ENCODE data around the gene DUOX2. TPM values are rescaled to one million over a fixed set of nuclear protein-coding genes. Genes with fewer than 3 reads are reported as not detected.
"Not testable (repeated sequence)": the region's sequence is repeated elsewhere in the genome, so short reads cannot be mapped to it uniquely, and the experiment has no call there.

The DUOX2 gene
- total RNA-seq, 1 donor from 2014 or later: 2.3 TPM

DNA sequence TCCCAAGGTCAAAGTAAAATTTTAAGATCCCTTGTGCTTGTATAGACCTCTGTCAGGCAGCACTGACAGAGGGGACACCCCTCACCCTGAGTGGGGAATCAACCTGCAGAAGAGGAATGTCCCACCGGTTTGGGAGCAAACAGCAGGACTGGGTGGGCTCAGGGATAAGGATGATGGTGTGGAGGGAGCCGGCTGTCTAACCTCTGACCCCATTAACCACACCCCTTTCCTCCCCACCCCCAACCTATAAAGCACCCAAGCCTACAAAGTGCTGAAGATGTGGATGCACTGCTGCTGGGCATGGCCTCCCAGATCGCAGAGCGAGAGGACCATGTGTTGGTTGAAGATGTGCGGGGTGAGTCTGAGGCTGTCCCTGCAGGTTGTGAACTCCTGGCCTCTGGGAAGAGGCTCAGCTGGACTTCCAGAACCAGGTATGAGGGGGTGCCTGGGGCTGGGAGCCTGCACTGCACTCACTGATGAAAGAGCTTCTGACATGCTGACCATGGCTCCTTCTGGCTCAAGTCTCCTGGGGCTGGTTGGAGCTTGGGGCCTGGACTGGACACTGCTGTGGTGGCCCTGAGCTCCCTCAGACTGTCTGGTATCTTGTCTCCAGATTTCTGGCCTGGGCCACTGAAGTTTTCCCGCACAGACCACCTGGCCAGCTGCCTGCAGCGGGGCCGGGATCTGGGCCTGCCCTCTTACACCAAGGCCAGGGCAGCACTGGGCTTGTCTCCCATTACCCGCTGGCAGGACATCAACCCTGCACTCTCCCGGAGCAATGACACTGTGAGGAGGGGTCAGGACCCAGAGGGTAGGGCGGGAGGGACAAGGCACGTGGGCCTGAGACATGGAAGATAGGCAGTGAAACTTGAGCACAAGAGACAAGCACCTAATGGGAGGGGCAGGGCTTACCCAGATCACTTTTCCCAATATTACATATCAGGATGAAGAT is 25.1 kb upstream of the DUOX2 start:
- H3K36me3 Mint-ChIP-seq: no peaks in the 10 kb centered on the region
- no peak for TF ChIP-seq CTCF (IDR thresholded peaks at IDR 0.05; ENCODE audit: unreplicated experiment)
- H3K27ac Mint-ChIP-seq: no peak overlapping the region
- H3K4me3 Mint-ChIP-seq: no peak overlapping the region
- H3K9me3 Mint-ChIP-seq: no peaks in the 10 kb centered on the region
- H3K4me1 Mint-ChIP-seq: peaks cover 9% of the 10 kb centered on the region
- no peak for DNase-seq (ENCODE audit: low spot score in 2 of 2, unreplicated experiment in 2 of 2)
- peaks cover 25% of the 10 kb centered on the region for H3K27me3 Mint-ChIP-seq (ENCODE audit: low read depth)

DNA sequence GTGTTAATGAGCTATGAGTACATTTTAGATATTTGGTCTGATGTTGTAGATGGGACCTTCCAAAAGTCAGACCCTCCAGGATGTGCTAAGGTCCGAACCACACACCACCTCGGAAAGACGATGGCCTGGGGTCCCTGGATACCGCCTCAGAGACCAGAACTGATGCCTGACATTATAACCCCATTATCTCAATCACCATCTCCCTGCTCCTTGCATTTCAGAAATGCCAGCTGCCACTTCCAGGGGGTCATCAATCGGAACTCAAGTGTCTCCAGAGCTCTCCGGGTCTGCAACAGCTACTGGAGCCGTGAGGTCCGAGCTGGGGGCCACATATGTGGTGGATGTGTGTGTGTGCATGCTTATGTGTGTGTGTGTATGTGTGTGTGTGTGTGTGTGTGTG is 23.7 kb upstream of the DUOX2 start:
- peaks cover 14% of the 10 kb centered on the region for H3K4me1 Mint-ChIP-seq
- TF ChIP-seq CTCF (IDR thresholded peaks at IDR 0.05; ENCODE audit: unreplicated experiment): no peak
- no peak for DNase-seq (ENCODE audit: low spot score in 2 of 2, unreplicated experiment in 2 of 2)
- H3K4me3 Mint-ChIP-seq: no peak overlapping the region
- peaks cover 39% of the 10 kb centered on the region for H3K27me3 Mint-ChIP-seq (ENCODE audit: low read depth)
- no peaks in the 10 kb centered on the region for H3K36me3 Mint-ChIP-seq
- no peak overlapping the region for H3K27ac Mint-ChIP-seq
- H3K9me3 Mint-ChIP-seq: no peaks in the 10 kb centered on the region

- peaks cover 14% of the 10 kb centered on the region for H3K4me1 Mint-ChIP-seq
- DNase-seq (ENCODE audit: low spot score in 2 of 2, unreplicated experiment in 2 of 2): no peak
- no peaks in the 10 kb centered on the region for H3K9me3 Mint-ChIP-seq
- peaks cover 52% of the 10 kb centered on the region for H3K27me3 Mint-ChIP-seq (ENCODE audit: low read depth)
- H3K36me3 Mint-ChIP-seq: no peaks in the 10 kb centered on the region
- no peak for TF ChIP-seq CTCF (IDR thresholded peaks at IDR 0.05; ENCODE audit: unreplicated experiment)
- H3K27ac Mint-ChIP-seq: no peak overlapping the region
- H3K4me3 Mint-ChIP-seq: no peak overlapping the region
Observed at GRCh38 chr15:45136378-45136764, 22.4 kb upstream of the DUOX2 start.

DNA sequence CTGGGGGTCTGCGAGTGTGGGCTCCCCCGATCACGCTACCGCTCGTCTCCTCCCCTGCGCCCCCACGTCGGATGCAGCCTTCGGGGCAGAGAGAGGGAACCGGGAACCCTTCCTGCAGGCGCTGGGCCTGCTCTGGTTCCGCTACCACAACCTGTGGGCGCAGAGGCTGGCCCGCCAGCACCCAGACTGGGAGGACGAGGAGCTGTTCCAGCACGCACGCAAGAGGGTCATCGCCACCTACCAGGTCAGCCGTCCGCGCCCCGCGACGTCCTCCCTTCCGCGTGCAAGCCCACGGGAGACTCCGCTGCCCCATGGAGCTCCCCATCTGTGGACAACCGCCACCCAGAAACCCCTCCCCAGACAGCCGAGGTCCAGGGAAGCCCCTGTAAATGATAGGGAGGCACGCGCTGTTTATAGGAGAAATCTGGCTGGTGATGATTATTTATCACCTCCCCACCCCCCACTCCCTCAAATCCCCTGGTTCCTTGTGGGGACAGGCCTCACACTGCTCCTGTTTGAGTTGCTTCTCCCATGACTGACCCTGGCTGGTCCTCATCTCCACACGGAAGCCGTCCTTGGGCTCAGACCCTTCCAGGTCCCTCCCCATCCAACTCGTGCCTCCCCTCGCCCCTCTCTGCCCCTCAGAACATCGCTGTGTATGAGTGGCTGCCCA is 21.9 kb upstream of the DUOX2 start:
- DNase-seq (ENCODE audit: low spot score in 2 of 2, unreplicated experiment in 2 of 2); H3K4me3 Mint-ChIP-seq; H3K36me3 Mint-ChIP-seq; H3K9me3 Mint-ChIP-seq; H3K27ac Mint-ChIP-seq: not testable (repeated sequence)
- Mint-ChIP-seq H3K4me1 (peaks cover 14% of the 10 kb centered on the region), H3K27me3 (ENCODE audit: low read depth) (peaks cover 57% of the 10 kb centered on the region)

- Mint-ChIP-seq H3K27me3 (ENCODE audit: low read depth) (peaks cover 66% of the 10 kb centered on the region), H3K9me3 (no peaks in the 10 kb centered on the region), H3K4me3 (peak overlapping the region; percentile 34), H3K4me1 (peaks cover 14% of the 10 kb centered on the region), H3K36me3 (no peaks in the 10 kb centered on the region), H3K27ac (no peak overlapping the region)
- no peak for TF ChIP-seq CTCF (IDR thresholded peaks at IDR 0.05; ENCODE audit: unreplicated experiment)
- no peak for DNase-seq (ENCODE audit: low spot score in 2 of 2, unreplicated experiment in 2 of 2)
Observed at GRCh38 chr15:45134682-45135604, 21.0 kb upstream of the DUOX2 start.

All from mesothelial cell of epicardium (in vitro differentiated cells).